RWPE2 (cell line): ENCODE measurements around the gene CD207.
"Not testable (repeated sequence)": the region's sequence is repeated elsewhere in the genome, so short reads cannot be mapped to it uniquely, and the experiment has no call there.

Experiments used
- ATAC-seq: fragments of 200-7000 bp; cut with Tn5 transposase; 3 replicates; pipeline ENCODE4 v1.9.1; 2021; ENCODE audit warnings: low read depth
- DNase-seq: peaks from one replicate; pipeline ENCODE4 v3.0.0-alpha.2; 2020; ENCODE audit warnings: low spot score
- H3K27ac ChIP-seq: fragments of 450-650 bp; 2 replicates; pipeline ENCODE4 v1.5.1; 2017; ENCODE audit warnings: mild to moderate bottlenecking; ENCODE audit not compliant: poor library complexity, severe bottlenecking
- H3K27me3 ChIP-seq: fragments of 250-450 bp; sonication (Bioruptor Pico); 2 replicates; pipeline ENCODE4 v1.5.1; 2021; ENCODE audit warnings: mild to moderate bottlenecking, moderate library complexity; ENCODE audit not compliant: insufficient read depth, poor library complexity, severe bottlenecking
- H3K36me3 ChIP-seq: fragments of 250-450 bp; sonication (Bioruptor Pico); 2 replicates; pipeline ENCODE4 v1.5.1; 2020; ENCODE audit warnings: low read depth, mild to moderate bottlenecking, moderate library complexity
- H3K4me1 ChIP-seq: fragments of 250-450 bp; sonication (Bioruptor Pico); 2 replicates; pipeline ENCODE4 v1.5.1; 2021; ENCODE audit warnings: mild to moderate bottlenecking, moderate library complexity; ENCODE audit not compliant: insufficient read depth, poor library complexity, severe bottlenecking
- H3K4me3 ChIP-seq: fragments of 250-450 bp; sonication (Bioruptor Pico); 2 replicates; pipeline ENCODE4 v1.5.1; 2021; ENCODE audit warnings: mild to moderate bottlenecking, moderate library complexity; ENCODE audit not compliant: severe bottlenecking
- H3K9me3 ChIP-seq: fragments of 250-450 bp; sonication (Bioruptor Pico); 2 replicates; pipeline ENCODE4 v1.5.1; 2021; ENCODE audit warnings: mild to moderate bottlenecking, moderate library complexity; ENCODE audit not compliant: severe bottlenecking
- CTCF ChIP-seq: fragments of 450-650 bp; IDR thresholded peaks from one replicate; pipeline ENCODE4 v1.5.1; 2017; ENCODE audit warnings: mild to moderate bottlenecking, moderate library complexity; ENCODE audit not compliant: poor library complexity, severe bottlenecking

Gene CD207

GRCh38 chr2:70835643-70836042 is at the start of gene CD207:
Gene CD207 (minus strand): TSS chr2:70835816. CDS start chr2:70835776, 40 bp downstream.
- no peak within 1 kb of the TSS for H3K4me3 ChIP-seq
- ATAC-seq: no peak
- no peaks in the 10 kb centered on the region for H3K4me1 ChIP-seq
- H3K36me3 ChIP-seq: no peaks in the 10 kb centered on the region
- H3K27ac ChIP-seq: no peak within 1 kb of the TSS
- TF ChIP-seq CTCF: no peak
- no peaks in the 10 kb centered on the region for H3K27me3 ChIP-seq
- no peak for DNase-seq
- H3K9me3 ChIP-seq: no peaks in the 10 kb centered on the region

DNA sequence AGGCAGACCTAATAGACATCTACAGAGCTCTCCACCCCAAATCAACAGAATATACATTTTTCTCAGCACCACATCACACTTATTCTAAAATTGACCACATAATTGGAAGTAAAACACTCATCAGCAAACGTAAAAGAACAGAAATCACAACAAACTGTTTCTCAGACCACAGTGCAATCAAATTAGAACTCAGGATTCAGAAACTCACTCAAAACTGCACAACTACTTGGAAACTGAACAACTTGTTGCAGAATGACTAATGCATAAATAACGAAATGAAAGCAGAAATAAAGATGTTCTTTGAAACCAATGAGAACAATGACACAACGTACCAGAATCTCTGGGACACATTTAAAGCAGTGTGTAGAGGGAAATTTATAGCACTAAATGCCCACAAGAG is 42.9 kb upstream of the CD207 start:
- peaks cover 31% of the 10 kb centered on the region for H3K27me3 ChIP-seq
- H3K9me3 ChIP-seq, H3K4me1 ChIP-seq, H3K36me3 ChIP-seq, DNase-seq, H3K27ac ChIP-seq, ATAC-seq, H3K4me3 ChIP-seq: not testable (repeated sequence)

DNA sequence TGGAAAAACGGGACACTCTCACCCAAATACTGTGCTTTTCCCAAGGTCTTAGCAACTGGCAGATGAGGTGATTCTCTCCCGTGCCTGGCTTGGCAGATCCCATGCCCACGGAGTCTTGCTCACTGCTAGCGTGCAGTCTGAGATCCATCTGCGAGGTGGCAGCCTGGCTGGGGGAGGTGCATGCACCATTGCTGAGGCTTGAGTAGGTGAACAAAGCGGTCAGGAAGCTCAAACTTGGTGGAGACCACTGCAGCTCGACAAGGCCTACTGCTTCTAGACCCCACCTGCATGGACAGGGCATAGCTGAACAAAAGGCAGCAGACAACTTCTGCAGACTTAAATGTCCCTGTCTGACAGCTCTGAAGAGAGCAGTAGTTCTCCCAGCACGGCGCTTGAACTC is 40.5 kb upstream of the CD207 start:
- H3K4me1 ChIP-seq, ATAC-seq, DNase-seq, H3K9me3 ChIP-seq, H3K27ac ChIP-seq, H3K36me3 ChIP-seq, H3K4me3 ChIP-seq: not testable (repeated sequence)
- H3K27me3 ChIP-seq: peaks cover 26% of the 10 kb centered on the region

- Histone ChIP-seq H3K27ac (no peak overlapping the region), H3K27me3 (peaks cover 7% of the 10 kb centered on the region), H3K9me3 (no peaks in the 10 kb centered on the region), H3K4me3 (no peak overlapping the region), H3K36me3 (no peaks in the 10 kb centered on the region), H3K4me1 (no peaks in the 10 kb centered on the region)
- ATAC-seq (no peak), DNase-seq (no peak)
- TF ChIP-seq CTCF: no peak
Measured at GRCh38 chr2:70873541-70873940, 37.9 kb upstream of the CD207 start.

DNA sequence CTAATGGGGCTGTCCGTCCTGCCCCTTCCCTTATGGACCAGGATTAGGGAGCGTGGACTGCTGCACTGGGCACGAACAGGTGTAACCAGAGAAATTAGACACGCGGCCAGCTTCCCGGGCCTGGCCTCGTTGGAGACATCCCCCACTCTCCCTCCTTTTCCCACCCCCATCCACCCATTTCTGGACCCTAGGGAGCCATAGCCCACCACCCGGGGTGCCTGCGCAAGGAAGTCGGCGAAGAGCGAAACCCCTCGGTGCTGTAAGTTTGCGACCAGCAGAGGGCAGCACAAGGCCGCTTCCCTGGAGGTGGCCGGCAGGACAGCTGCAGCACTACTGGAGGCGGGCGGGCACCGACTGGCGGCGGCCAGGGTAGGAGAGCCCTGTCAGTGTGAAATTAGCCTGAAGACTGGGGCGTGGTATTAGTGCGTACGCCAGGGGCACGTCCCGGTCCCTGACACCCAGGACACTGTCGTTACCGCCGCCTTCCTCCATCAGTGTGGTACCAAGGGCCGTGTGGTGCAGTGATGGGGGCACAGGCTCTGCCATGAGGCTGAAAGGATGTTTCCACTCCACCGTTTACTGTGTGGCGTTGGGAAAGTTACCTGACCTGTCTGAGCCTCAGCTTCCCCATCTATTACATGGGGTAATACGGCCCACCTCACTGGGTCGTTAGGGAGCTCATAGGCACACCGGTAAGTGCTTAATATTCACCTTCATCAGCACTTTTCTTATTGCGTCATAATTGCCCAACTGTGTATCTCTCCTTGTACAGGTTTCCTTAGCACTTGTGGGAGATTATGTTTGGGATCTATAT is 36.0 kb upstream of the CD207 start:
- peak; percentile 79 for DNase-seq
- peaks cover 3% of the 10 kb centered on the region for H3K27me3 ChIP-seq
- ATAC-seq: peak; percentile 96
- H3K4me3 ChIP-seq: no peak overlapping the region
- no peaks in the 10 kb centered on the region for H3K4me1 ChIP-seq
- peak; percentile 95 for TF ChIP-seq CTCF
- no peak overlapping the region for H3K27ac ChIP-seq
- no peaks in the 10 kb centered on the region for H3K36me3 ChIP-seq
- H3K9me3 ChIP-seq: no peaks in the 10 kb centered on the region

DNA sequence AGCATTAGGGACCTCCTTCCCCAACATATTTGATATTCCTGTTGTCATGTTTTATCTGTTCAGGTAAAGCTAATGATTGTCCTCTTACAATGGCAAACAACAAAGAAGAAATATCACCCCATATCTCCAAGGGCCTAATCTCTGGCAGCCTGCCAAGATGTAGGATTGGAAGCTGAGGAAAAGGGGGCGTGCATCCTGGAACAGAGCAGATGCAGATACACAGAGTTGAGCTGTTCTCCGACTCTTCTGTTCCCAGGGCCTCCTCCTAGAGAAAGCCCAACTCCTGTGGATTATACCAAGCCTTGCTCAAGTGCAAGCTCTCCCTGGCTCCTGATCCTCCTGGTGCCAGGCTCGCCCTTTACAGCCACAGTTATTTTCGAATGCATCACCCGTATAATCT is 35.2 kb upstream of the CD207 start:
- no peak for ATAC-seq
- Histone ChIP-seq H3K4me1 (no peaks in the 10 kb centered on the region), H3K27me3 (peaks cover 11% of the 10 kb centered on the region), H3K36me3 (no peaks in the 10 kb centered on the region), H3K4me3 (no peak overlapping the region), H3K27ac (no peak overlapping the region), H3K9me3 (no peaks in the 10 kb centered on the region)
- no peak for TF ChIP-seq CTCF
- no peak for DNase-seq
